GM21423 (cell line): ENCODE measurements around the gene PSD2.

ENCODE experiments used
- ATAC-seq: cut with Tn5 transposase; IDR thresholded peaks from one replicate; pipeline ENCODE4 v1.9.1; 2021; ENCODE audit warnings: mild to moderate bottlenecking, moderate library complexity; ENCODE audit not compliant: unreplicated experiment

Gene PSD2

GRCh38 chr5:139810341-139811273, 15.0 kb downstream of the PSD2 start:
- ATAC-seq, result no peak

GRCh38 chr5:139811274-139811607, 15.6 kb downstream of the PSD2 start:
- ATAC-seq, result no peak

DNA sequence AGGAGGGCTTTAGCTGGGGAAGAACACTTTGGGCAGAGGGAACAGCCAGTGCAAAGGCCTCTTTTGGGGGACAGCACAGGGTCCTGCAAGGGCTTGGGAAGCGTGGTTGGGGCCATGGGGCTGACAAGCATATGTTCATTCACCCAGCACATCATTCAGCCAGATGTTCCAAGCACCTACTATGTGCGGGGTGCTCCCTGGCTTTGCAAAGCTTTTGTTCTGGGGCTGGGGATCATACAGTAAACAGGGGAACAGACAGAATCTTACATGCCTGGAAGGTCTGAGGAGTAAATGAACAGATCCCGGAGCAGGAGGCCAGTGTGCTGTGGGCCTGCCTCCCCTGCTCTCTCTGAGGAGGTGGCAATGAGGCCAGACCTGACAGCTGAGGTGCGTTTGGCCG, 16.7 kb downstream of the PSD2 start:
- ATAC-seq, result no peak

DNA sequence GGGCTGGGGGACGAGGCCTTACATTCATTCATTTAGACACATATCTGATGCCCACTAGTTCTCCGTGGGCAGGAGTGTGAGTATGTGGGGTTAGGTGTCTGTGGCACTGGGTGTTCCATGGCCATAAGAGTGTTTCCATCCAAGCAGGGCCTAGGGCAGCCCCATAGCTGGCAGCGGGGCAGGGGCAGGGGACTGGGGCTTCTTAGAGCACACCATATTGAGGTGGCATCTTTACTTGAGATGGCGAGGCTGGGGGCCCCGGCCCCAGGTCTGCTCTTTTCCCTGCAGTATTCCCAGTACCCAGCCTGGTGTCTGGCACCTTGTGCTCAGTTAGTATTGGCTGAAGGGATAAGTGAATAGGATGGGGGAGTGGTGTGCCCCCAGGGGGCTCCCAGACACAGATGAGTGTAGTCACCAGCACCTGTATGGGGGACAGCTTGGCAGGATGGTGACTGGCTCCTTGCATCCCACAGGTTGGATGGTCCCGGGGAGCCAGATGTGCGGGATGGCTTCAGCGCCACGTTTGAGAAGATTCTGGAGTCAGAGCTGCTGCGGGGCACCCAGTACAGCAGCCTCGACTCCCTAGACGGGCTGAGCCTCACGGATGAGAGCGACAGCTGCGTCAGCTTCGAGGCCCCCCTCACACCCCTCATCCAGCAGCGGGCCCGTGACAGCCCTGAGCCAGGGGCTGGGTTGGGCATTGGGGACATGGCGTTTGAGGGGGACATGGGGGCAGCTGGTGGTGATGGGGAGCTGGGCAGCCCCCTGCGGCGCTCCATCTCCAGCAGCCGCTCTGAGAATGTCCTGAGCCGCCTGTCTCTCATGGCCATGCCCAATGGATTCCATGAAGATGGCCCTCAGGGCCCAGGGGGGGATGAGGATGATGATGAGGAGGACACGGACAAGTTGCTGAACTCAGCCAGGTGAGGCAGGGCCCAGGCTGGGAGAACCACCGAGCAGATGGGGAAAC, 17.5 kb downstream of the PSD2 start:
- no peak for ATAC-seq

- ATAC-seq, result no peak
Measured at GRCh38 chr5:139814191-139814601, 18.6 kb downstream of the PSD2 start.

DNA sequence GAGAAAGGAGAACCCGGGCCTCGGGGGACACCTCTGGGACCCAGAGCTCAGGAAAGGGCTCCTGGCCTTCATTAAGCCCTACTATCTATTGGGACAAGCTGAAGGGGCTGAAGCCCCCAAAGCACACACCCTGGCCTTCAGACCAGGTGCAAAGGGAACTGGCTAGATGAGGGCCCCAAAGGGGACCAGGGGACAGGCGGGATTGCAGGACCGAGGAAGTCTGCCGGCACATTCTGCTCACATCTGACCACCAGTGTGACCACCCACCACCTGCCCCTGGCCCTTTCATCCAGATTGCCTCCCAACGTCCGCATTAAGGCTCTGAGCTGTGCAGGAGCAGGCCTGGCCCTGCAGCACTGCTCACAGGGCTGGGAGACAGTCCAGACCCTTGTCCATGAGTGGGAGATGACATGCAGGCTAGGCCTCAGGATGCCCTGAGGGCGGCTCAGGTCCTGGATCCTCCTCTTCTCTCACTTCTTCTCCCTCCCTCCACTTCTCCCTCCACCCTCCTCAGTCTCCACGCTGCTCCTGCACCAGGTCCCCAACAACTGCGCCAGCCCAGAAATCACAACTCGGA, 19.2 kb downstream of the PSD2 start:
- ATAC-seq, result no peak

GRCh38 chr5:139816566-139816965, 21.0 kb downstream of the PSD2 start:
- no peak for ATAC-seq

DNA sequence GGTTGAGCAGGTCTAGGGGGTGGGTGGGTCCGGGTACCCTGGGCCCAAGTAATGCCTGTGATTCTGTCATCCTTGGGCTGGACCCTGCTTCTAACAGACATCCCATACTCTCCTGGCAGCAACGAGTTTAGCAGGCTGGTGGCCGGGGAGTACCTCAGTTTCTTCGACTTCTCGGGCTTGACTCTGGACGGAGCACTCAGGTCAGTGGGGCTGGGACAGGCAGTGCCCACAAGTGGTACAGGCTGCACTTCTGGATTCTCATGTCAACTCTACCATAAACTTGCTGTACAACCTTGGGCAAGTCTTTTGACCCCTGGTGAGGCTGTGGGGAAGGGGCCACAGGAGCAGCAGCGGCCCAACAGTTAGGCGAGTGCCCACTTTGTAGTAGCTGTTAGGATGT, 21.8 kb downstream of the PSD2 start:
- ATAC-seq, result no peak

DNA sequence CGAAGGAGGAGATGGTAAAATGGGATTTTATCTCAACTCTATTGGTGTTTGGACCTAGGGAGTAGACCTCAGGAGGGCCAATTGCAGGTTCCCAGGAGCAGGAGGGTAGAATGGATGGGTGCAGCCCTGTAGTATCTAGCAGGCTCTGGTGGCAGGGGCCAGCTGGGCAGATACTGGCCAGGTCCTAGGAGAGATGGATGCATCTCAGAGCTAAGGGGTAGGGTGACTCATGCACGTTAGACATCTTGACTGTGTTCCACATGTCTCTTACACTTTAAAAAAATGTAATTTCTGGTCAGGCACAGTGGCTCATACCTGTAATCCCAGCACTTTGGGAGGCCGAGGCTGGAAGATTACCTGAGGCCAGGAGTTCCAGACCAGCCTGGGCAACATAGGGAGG, 22.4 kb downstream of the PSD2 start:
- ATAC-seq, result no peak

- ATAC-seq, result no peak
Measured at GRCh38 chr5:139820130-139820529, 24.5 kb downstream of the PSD2 start.

GRCh38 chr5:139820606-139821005, 25.0 kb downstream of the PSD2 start:
- ATAC-seq, result no peak

- no peak for ATAC-seq
Measured at GRCh38 chr5:139821806-139822552, 26.4 kb downstream of the PSD2 start.

- no peak for ATAC-seq
Measured at GRCh38 chr5:139822553-139823425, 27.2 kb downstream of the PSD2 start.

DNA sequence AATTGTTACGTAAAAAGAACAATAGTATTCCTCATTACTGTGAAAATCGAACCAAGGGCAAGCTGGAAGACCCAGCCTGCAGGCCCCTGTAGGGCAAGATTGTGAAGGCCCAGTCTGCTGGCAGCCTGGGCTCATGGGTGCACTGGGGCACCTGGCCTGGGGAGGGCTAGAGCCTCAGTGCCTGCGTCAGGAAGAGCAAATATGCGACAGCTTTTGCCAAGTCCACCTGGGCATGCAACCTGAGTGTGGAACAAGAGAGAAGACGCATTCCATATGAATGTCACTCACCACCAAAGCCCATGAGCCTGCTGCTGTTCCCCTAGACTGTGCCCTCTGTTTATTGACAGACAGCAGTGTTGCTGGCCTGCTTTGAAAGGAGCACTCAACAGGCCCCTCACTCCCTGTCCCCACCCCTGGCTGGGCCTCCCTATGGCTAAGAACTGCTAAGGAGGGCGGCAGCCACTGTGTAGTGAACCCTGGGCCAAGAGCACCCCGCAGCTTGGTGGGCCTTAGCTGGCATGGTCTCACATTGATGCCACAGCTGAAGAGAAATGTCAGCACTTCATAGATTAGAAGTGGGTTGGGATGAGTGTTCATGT, 28.2 kb downstream of the PSD2 start:
- ATAC-seq, result no peak

GRCh38 chr5:139825690-139826089, 30.1 kb downstream of the PSD2 start:
- ATAC-seq, result no peak

DNA sequence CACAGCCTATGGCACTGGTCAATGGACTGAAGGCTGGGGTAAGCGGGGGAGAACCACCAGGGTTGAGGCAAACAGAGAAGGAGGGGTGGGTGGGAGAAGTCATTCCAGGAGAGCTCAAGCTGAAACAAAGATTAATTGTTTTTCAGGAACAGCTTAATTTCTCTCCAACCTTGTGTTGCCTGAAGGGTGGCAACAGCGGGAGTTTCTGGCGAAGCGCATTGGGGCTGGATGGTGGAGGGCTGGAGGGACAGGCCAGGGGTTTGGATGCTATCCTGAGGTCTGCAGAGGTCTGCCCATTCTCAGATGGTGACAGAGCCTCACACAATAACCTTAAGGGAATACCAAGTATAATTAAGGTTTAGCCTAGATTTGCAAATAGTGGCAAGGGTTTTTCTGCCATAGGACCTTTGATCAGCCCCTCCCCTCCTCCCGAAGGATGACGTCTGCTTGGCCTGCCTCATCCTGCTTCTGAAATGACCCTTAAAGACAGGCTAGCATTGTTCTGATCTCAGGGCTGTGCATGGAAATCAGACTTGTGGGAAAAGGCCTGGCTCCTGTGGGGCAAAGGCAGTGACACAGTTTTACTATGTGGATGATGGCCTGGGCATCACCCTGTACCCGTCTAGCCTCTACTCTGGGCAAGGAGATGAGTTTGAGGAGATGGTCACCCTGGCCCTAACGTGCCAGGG, 32.7 kb downstream of the PSD2 start:
- no peak for ATAC-seq

DNA sequence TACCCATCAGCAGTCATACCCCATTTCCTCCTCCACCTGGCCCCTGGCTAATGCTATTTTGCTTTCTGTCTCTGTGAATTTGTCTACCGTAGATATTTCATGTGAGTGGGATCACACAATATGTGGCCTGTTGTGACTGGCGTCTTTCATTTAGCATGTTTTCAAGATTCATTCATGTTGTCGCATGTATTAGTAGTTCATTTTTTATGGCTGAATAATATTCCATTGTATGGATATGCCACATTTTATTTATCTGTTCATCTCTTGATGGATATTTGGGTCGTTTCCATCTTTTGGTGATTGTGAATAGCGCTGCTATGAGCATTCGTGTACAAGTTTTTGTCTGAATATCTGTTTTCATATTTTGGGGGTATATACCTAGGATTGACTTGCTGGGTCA, 33.9 kb downstream of the PSD2 start:
- no peak for ATAC-seq

DNA sequence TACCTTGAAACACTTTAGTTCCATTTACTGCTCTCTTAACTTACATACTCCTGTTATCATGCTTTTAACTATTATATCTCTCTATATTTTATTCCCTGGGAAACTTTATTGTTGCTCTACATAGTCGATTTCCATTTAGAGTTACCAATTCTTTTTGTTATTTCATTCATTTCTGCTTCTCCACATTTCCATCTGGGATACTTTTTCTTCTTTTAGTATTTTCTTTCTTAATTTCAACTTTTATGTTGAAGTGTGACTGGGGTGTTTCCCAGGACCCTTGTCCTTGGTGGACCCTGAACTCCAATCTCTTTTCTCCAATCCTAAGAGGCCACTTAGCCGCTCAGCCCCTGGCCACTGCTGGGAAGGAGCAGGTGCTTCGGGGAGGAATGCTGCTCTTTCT, 36.0 kb downstream of the PSD2 start:
- no peak for ATAC-seq

GRCh38 chr5:139833525-139833924, 37.9 kb downstream of the PSD2 start:
- ATAC-seq, result no peak
